Measurements from ENCODE around the gene TSKU.

DNA sequence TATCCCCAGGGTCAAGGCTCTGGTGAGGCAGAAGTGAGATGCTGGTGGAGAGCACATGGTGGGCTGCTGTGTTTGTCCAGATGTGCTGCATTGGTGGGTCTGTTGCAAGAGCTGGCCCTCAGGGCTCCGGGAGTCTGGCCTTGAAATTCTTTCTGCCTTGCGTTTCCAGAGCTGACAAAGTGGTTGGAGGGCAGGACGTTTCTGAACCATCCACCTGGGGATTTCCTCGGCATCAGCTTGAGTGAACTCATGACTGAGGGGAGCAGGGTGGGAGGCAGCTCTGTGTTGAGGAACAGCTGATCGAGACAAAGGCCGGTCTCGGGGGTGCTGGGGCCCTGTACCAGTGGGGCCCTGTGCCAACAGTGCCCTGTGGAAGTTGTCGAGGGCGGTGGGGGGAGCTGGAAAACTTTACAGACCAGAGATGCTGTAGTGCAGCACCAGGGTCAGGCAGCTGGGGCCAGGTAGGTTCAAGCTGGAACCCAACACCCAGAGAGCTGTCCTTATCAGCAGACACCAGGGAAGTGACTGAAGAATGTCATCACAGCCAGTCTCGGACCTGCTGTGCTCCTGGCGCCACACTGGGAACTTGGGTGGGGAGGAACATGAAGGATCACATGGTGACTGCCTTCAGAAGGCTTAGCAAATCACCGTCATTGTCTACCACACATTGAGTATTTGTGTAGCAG lies 4.9 kb downstream of the TSKU start:
- TF ChIP-seq, protein P1, sequence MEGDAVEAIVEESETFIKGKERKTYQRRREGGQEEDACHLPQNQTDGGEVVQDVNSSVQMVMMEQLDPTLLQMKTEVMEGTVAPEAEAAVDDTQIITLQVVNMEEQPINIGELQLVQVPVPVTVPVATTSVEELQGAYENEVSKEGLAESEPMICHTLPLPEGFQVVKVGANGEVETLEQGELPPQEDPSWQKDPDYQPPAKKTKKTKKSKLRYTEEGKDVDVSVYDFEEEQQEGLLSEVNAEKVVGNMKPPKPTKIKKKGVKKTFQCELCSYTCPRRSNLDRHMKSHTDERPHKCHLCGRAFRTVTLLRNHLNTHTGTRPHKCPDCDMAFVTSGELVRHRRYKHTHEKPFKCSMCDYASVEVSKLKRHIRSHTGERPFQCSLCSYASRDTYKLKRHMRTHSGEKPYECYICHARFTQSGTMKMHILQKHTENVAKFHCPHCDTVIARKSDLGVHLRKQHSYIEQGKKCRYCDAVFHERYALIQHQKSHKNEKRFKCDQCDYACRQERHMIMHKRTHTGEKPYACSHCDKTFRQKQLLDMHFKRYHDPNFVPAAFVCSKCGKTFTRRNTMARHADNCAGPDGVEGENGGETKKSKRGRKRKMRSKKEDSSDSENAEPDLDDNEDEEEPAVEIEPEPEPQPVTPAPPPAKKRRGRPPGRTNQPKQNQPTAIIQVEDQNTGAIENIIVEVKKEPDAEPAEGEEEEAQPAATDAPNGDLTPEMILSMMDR (conservative IDR thresholded peaks at IDR 0.05): no peak
- TF ChIP-seq EZH2 (IDR thresholded peaks at IDR 0.05; ENCODE audit: low read depth): no peak
